Esophagus muscularis mucosa (tissue), 3 donors: Measurements from ENCODE around the gene TANC1.

Source experiments
- POLR2AphosphoS5 ChIP-seq, 2 donors: sonication (generic); formaldehyde crosslinking; IDR thresholded peaks; one replicate each; pipeline ENCODE4 v1.6.1; 2017; ENCODE audit warnings: antibody characterized with exemption in 2 of 2
- TF ChIP-seq, protein P1 (sequence below), 3 experiments: fragments of 200-600 bp in 2 of 3; fragments of 450-650 bp in 1 of 3; sonication (generic) in 2 of 3; IDR thresholded peaks; one replicate each; pipeline ENCODE4 v1.5.1; 2017 to 2019; ENCODE audit warnings: antibody characterized with exemption in 3 of 3, mild to moderate bottlenecking in 2 of 3, moderate library complexity in 1 of 3

DNA sequence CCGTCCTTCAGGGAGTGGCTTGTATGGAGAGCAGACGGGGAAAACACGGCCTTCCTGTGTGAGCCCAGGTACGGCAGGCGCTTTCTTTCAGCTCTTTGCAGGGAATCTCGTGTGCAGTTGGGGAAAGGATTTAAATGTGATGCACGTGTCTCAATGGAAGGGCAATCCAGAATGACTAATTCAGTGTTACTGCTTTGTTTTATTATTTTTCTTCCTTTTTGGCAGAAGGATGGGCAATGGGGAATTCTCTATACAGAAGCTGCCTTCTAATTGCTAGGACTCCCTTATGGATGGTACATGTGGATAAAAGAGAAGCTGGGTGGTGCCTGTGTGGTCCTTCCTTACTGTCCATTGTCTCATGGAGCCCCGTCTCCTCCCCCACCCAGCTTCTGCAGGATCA, 210.7 kb downstream of the TANC1 start:
- TF ChIP-seq POLR2AphosphoS5 (IDR thresholded peaks at IDR 0.05) = no peak
- TF ChIP-seq, protein P1, sequence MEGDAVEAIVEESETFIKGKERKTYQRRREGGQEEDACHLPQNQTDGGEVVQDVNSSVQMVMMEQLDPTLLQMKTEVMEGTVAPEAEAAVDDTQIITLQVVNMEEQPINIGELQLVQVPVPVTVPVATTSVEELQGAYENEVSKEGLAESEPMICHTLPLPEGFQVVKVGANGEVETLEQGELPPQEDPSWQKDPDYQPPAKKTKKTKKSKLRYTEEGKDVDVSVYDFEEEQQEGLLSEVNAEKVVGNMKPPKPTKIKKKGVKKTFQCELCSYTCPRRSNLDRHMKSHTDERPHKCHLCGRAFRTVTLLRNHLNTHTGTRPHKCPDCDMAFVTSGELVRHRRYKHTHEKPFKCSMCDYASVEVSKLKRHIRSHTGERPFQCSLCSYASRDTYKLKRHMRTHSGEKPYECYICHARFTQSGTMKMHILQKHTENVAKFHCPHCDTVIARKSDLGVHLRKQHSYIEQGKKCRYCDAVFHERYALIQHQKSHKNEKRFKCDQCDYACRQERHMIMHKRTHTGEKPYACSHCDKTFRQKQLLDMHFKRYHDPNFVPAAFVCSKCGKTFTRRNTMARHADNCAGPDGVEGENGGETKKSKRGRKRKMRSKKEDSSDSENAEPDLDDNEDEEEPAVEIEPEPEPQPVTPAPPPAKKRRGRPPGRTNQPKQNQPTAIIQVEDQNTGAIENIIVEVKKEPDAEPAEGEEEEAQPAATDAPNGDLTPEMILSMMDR (IDR thresholded peaks at IDR 0.05) = no peak
